ENCODE measurements around the gene PHTF2.

PHTF2 gene

GRCh38 chr7:77824636-77825035 lies 26.1 kb downstream of the PHTF2 start:
- H4K5ac ChIP-seq (ENCODE audit: low read length) = no peak overlapping the region
- H3K9ac ChIP-seq (ENCODE audit: low read length) = no peak overlapping the region
- H3K79me1 ChIP-seq (ENCODE audit: low read length) = peaks cover 13% of the 10 kb centered on the region
- H2BK15ac ChIP-seq (replicated peaks; ENCODE audit: low read depth) = no peak overlapping the region
- H2BK5ac ChIP-seq (ENCODE audit: low read length) = no peak overlapping the region
- no peak overlapping the region for H3K18ac ChIP-seq (ENCODE audit: low read length)
- no peaks in the 10 kb centered on the region for H3K36me3 ChIP-seq (ENCODE audit: control insufficient read depth, insufficient read depth, low read length)
- no peak overlapping the region for H3K56ac ChIP-seq (ENCODE audit: low read length)
- H3K4me2 ChIP-seq (ENCODE audit: low read length) = no peak overlapping the region
- H3K27ac ChIP-seq (ENCODE audit: low read depth, low read length) = no peak overlapping the region
- DNase-seq = no peak
- no peaks in the 10 kb centered on the region for H3K4me1 ChIP-seq (ENCODE audit: control insufficient read depth, low read depth, low read length)
- no peak overlapping the region for H3K4me3 ChIP-seq (ENCODE audit: low read length)
- no peak overlapping the region for H2AK5ac ChIP-seq (ENCODE audit: low read length)
- no CpG with 5 or more reads among the region's 5 CpGs for WGBS (ENCODE audit: extremely low coverage, insufficient coverage, low lambda C conversion rate)
- no peak overlapping the region for H2BK120ac ChIP-seq (ENCODE audit: low read depth, low read length)
- no peak overlapping the region for H3K23ac ChIP-seq (ENCODE audit: low read length)
- no peak overlapping the region for H4K8ac ChIP-seq (ENCODE audit: low read depth, low read length)
- peaks cover 5% of the 10 kb centered on the region for H3K79me2 ChIP-seq (ENCODE audit: control insufficient read depth, insufficient read depth, low read length)
- H3K27me3 ChIP-seq (ENCODE audit: insufficient read depth, low read length, poor library complexity) = no peaks in the 10 kb centered on the region
- H3K4ac ChIP-seq (ENCODE audit: low read depth, low read length) = no peak overlapping the region

GRCh38 chr7:77825131-77825530 lies 26.6 kb downstream of the PHTF2 start:
- H3K4me3 ChIP-seq (ENCODE audit: low read length) = no peak overlapping the region
- H3K79me2 ChIP-seq (ENCODE audit: control insufficient read depth, insufficient read depth, low read length) = peaks cover 5% of the 10 kb centered on the region
- no peak overlapping the region for H3K4me2 ChIP-seq (ENCODE audit: low read length)
- no peak overlapping the region for H3K56ac ChIP-seq (ENCODE audit: low read length)
- H4K5ac ChIP-seq (ENCODE audit: low read length) = no peak overlapping the region
- H3K36me3 ChIP-seq (ENCODE audit: control insufficient read depth, insufficient read depth, low read length) = no peaks in the 10 kb centered on the region
- DNase-seq = no peak
- no peak overlapping the region for H2BK5ac ChIP-seq (ENCODE audit: low read length)
- H3K4me1 ChIP-seq (ENCODE audit: control insufficient read depth, low read depth, low read length) = no peaks in the 10 kb centered on the region
- H3K27ac ChIP-seq (ENCODE audit: low read depth, low read length) = no peak overlapping the region
- no peak overlapping the region for H2BK120ac ChIP-seq (ENCODE audit: low read depth, low read length)
- no peak overlapping the region for H3K18ac ChIP-seq (ENCODE audit: low read length)
- H4K8ac ChIP-seq (ENCODE audit: low read depth, low read length) = no peak overlapping the region
- H3K4ac ChIP-seq (ENCODE audit: low read depth, low read length) = no peak overlapping the region
- no peak overlapping the region for H3K23ac ChIP-seq (ENCODE audit: low read length)
- no peak overlapping the region for H3K9ac ChIP-seq (ENCODE audit: low read length)
- peaks cover 13% of the 10 kb centered on the region for H3K79me1 ChIP-seq (ENCODE audit: low read length)
- H3K27me3 ChIP-seq (ENCODE audit: insufficient read depth, low read length, poor library complexity) = no peaks in the 10 kb centered on the region
- H2AK5ac ChIP-seq (ENCODE audit: low read length) = no peak overlapping the region
- no peak overlapping the region for H2BK15ac ChIP-seq (replicated peaks; ENCODE audit: low read depth)
- no CpG with 5 or more reads among the region's 3 CpGs for WGBS (ENCODE audit: extremely low coverage, insufficient coverage, low lambda C conversion rate)

GRCh38 chr7:77826300-77826699 lies 27.7 kb downstream of the PHTF2 start:
- Histone ChIP-seq H3K4me2 (ENCODE audit: low read length) (no peak overlapping the region), H3K27me3 (ENCODE audit: insufficient read depth, low read length, poor library complexity) (no peaks in the 10 kb centered on the region), H2AK5ac (ENCODE audit: low read length) (no peak overlapping the region), H3K56ac (ENCODE audit: low read length) (no peak overlapping the region), H2BK15ac (replicated peaks; ENCODE audit: low read depth) (no peak overlapping the region), H3K36me3 (ENCODE audit: control insufficient read depth, insufficient read depth, low read length) (no peaks in the 10 kb centered on the region), H4K5ac (ENCODE audit: low read length) (no peak overlapping the region), H2BK5ac (ENCODE audit: low read length) (no peak overlapping the region), H3K27ac (ENCODE audit: low read depth, low read length) (no peak overlapping the region), H3K4ac (ENCODE audit: low read depth, low read length) (no peak overlapping the region), H3K4me3 (ENCODE audit: low read length) (no peak overlapping the region), H4K8ac (ENCODE audit: low read depth, low read length) (no peak overlapping the region), H3K18ac (ENCODE audit: low read length) (no peak overlapping the region), H3K79me2 (ENCODE audit: control insufficient read depth, insufficient read depth, low read length) (peaks cover 5% of the 10 kb centered on the region), H3K9ac (ENCODE audit: low read length) (no peak overlapping the region), H2BK120ac (ENCODE audit: low read depth, low read length) (no peak overlapping the region), H3K23ac (ENCODE audit: low read length) (no peak overlapping the region), H3K4me1 (ENCODE audit: control insufficient read depth, low read depth, low read length) (no peaks in the 10 kb centered on the region), H3K79me1 (ENCODE audit: low read length) (peaks cover 15% of the 10 kb centered on the region)
- WGBS (ENCODE audit: extremely low coverage, insufficient coverage, low lambda C conversion rate) = no CpG with 5 or more reads among the region's 2 CpGs
- no peak for DNase-seq

GRCh38 chr7:77827999-77828398 lies 29.4 kb downstream of the PHTF2 start:
- Histone ChIP-seq H3K27me3 (ENCODE audit: insufficient read depth, low read length, poor library complexity) (no peaks in the 10 kb centered on the region), H3K4me1 (ENCODE audit: control insufficient read depth, low read depth, low read length) (no peaks in the 10 kb centered on the region), H3K4me2 (ENCODE audit: low read length) (no peak overlapping the region), H3K4me3 (ENCODE audit: low read length) (no peak overlapping the region), H2BK15ac (replicated peaks; ENCODE audit: low read depth) (no peak overlapping the region), H2BK5ac (ENCODE audit: low read length) (no peak overlapping the region), H3K56ac (ENCODE audit: low read length) (no peak overlapping the region), H3K23ac (ENCODE audit: low read length) (no peak overlapping the region), H3K9ac (ENCODE audit: low read length) (no peak overlapping the region), H3K27ac (ENCODE audit: low read depth, low read length) (no peak overlapping the region), H3K79me1 (ENCODE audit: low read length) (peaks cover 5% of the 10 kb centered on the region), H4K8ac (ENCODE audit: low read depth, low read length) (no peak overlapping the region), H3K36me3 (ENCODE audit: control insufficient read depth, insufficient read depth, low read length) (no peaks in the 10 kb centered on the region), H4K5ac (ENCODE audit: low read length) (no peak overlapping the region), H2BK120ac (ENCODE audit: low read depth, low read length) (no peak overlapping the region), H3K18ac (ENCODE audit: low read length) (no peak overlapping the region), H3K4ac (ENCODE audit: low read depth, low read length) (no peak overlapping the region), H3K79me2 (ENCODE audit: control insufficient read depth, insufficient read depth, low read length) (no peaks in the 10 kb centered on the region), H2AK5ac (ENCODE audit: low read length) (no peak overlapping the region)
- no CpG with 5 or more reads among the region's 2 CpGs for WGBS (ENCODE audit: extremely low coverage, insufficient coverage, low lambda C conversion rate)
- DNase-seq = no peak

GRCh38 chr7:77830649-77831355 lies 32.2 kb downstream of the PHTF2 start:
- Histone ChIP-seq H3K27ac (ENCODE audit: low read depth, low read length) (no peak overlapping the region), H3K4ac (ENCODE audit: low read depth, low read length) (no peak overlapping the region), H3K36me3 (ENCODE audit: control insufficient read depth, insufficient read depth, low read length) (no peaks in the 10 kb centered on the region), H2BK15ac (replicated peaks; ENCODE audit: low read depth) (no peak overlapping the region), H3K4me3 (ENCODE audit: low read length) (no peak overlapping the region), H2AK5ac (ENCODE audit: low read length) (no peak overlapping the region), H3K27me3 (ENCODE audit: insufficient read depth, low read length, poor library complexity) (no peaks in the 10 kb centered on the region), H3K4me1 (ENCODE audit: control insufficient read depth, low read depth, low read length) (no peaks in the 10 kb centered on the region), H2BK120ac (ENCODE audit: low read depth, low read length) (no peak overlapping the region), H3K18ac (ENCODE audit: low read length) (no peak overlapping the region), H3K56ac (ENCODE audit: low read length) (no peak overlapping the region), H3K23ac (ENCODE audit: low read length) (no peak overlapping the region), H3K4me2 (ENCODE audit: low read length) (no peak overlapping the region), H4K8ac (ENCODE audit: low read depth, low read length) (no peak overlapping the region), H3K79me1 (ENCODE audit: low read length) (peaks cover 3% of the 10 kb centered on the region), H4K5ac (ENCODE audit: low read length) (no peak overlapping the region), H3K79me2 (ENCODE audit: control insufficient read depth, insufficient read depth, low read length) (no peaks in the 10 kb centered on the region), H2BK5ac (ENCODE audit: low read length) (no peak overlapping the region), H3K9ac (ENCODE audit: low read length) (no peak overlapping the region)
- WGBS (ENCODE audit: extremely low coverage, insufficient coverage, low lambda C conversion rate) = no CpG with 5 or more reads among the region's 8 CpGs
- no peak for DNase-seq

GRCh38 chr7:77831481-77831880 lies 32.9 kb downstream of the PHTF2 start:
- Histone ChIP-seq H3K27ac (ENCODE audit: low read depth, low read length) (no peak overlapping the region), H3K79me1 (ENCODE audit: low read length) (peaks cover 3% of the 10 kb centered on the region), H3K36me3 (ENCODE audit: control insufficient read depth, insufficient read depth, low read length) (no peaks in the 10 kb centered on the region), H3K4me3 (ENCODE audit: low read length) (no peak overlapping the region), H3K79me2 (ENCODE audit: control insufficient read depth, insufficient read depth, low read length) (no peaks in the 10 kb centered on the region), H2BK15ac (replicated peaks; ENCODE audit: low read depth) (no peak overlapping the region), H4K5ac (ENCODE audit: low read length) (no peak overlapping the region), H3K23ac (ENCODE audit: low read length) (peak overlapping the region; percentile 32), H2BK5ac (ENCODE audit: low read length) (no peak overlapping the region), H3K4me2 (ENCODE audit: low read length) (no peak overlapping the region), H3K27me3 (ENCODE audit: insufficient read depth, low read length, poor library complexity) (no peaks in the 10 kb centered on the region), H3K4me1 (ENCODE audit: control insufficient read depth, low read depth, low read length) (no peaks in the 10 kb centered on the region), H3K56ac (ENCODE audit: low read length) (no peak overlapping the region), H3K4ac (ENCODE audit: low read depth, low read length) (no peak overlapping the region), H3K9ac (ENCODE audit: low read length) (no peak overlapping the region), H3K18ac (ENCODE audit: low read length) (no peak overlapping the region), H2AK5ac (ENCODE audit: low read length) (no peak overlapping the region), H4K8ac (ENCODE audit: low read depth, low read length) (no peak overlapping the region), H2BK120ac (ENCODE audit: low read depth, low read length) (no peak overlapping the region)
- DNase-seq = no peak
- WGBS (ENCODE audit: extremely low coverage, insufficient coverage, low lambda C conversion rate) = no CpG with 5 or more reads among the region's 7 CpGs
